ENCODE data around the gene CAPZA1. TPM values are rescaled to one million over a fixed set of nuclear protein-coding genes. Genes with fewer than 3 reads are reported as not detected.
A peak's percentile ranks its signal among the peaks of the same experiment; 100 is the strongest.

The CAPZA1 gene
- total RNA-seq = 143 TPM
- long read RNA-seq, transcript CAPZA1-201 (10 exons, 3,020 nt) = major isoform, 124 of 144 reads
- long read RNA-seq, partial matches to known transcripts = 11 of 144 reads
- long read RNA-seq, other reads (novel, unspliced or antisense) = 7 of 144 reads

DNA sequence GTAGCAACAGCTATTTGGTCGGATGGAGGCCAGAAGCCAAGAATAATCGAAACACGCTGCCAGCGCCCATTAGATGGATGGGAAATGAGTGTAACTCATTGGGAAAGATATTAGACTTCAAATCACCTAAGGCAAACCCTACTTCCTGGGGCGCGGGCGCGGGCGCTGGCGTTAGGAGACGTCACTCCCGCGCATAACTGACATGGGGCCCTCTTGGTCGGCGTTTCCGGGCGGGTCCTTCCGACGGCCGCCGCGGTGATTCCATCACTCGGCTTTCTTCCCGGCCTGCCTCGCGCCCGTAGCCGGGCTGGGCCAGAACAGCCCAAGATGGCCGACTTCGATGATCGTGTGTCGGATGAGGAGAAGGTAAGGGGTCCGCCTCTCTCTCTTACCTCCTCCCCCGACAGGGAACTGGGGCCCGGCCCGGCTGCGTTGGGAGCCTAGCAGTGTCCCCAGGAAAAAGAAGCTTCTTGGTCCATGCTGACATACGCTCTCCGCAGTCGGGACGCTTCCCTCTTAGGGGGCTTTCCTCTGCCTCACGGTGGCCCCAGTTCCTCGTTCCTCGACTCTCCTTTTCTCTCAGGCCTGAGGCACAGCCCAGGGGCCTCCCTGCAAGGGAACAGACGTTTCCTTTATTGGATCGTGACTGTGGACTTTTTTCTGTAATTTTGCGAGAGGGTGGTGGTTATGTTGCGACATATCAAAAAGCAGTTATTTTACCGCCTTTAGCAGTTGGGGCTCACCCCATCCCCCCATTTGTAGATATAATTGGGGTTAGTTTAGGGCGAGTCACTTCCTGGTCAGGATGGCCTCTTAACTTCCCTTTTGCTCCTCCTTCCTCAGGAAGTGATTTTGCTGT lies at the start of gene CAPZA1:
Gene CAPZA1 (plus strand): TSS at position 315 of the 859 bp plus-strand sequence. CDS start 13 bp downstream, at position 328.
- Histone ChIP-seq H3K9me3 (no peaks in the 10 kb centered on the region), H3K4me3 (peak within 1 kb of the TSS; percentile 91), H3K36me3 (peaks cover 24% of the 10 kb centered on the region), H3K27me3 (ENCODE audit: low read depth) (no peaks in the 10 kb centered on the region), H3K27ac (peak within 1 kb of the TSS; percentile 99), H3K4me1 (peaks cover 45% of the 10 kb centered on the region)
- peak; percentile 98 to 99 for ATAC-seq
- peak; percentile 95 for DNase-seq
- TF ChIP-seq, protein P1, sequence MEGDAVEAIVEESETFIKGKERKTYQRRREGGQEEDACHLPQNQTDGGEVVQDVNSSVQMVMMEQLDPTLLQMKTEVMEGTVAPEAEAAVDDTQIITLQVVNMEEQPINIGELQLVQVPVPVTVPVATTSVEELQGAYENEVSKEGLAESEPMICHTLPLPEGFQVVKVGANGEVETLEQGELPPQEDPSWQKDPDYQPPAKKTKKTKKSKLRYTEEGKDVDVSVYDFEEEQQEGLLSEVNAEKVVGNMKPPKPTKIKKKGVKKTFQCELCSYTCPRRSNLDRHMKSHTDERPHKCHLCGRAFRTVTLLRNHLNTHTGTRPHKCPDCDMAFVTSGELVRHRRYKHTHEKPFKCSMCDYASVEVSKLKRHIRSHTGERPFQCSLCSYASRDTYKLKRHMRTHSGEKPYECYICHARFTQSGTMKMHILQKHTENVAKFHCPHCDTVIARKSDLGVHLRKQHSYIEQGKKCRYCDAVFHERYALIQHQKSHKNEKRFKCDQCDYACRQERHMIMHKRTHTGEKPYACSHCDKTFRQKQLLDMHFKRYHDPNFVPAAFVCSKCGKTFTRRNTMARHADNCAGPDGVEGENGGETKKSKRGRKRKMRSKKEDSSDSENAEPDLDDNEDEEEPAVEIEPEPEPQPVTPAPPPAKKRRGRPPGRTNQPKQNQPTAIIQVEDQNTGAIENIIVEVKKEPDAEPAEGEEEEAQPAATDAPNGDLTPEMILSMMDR (IDR thresholded peaks at IDR 0.05) = no peak
- intact Hi-C loops (cut with DNase I) = no loop called here

DNA sequence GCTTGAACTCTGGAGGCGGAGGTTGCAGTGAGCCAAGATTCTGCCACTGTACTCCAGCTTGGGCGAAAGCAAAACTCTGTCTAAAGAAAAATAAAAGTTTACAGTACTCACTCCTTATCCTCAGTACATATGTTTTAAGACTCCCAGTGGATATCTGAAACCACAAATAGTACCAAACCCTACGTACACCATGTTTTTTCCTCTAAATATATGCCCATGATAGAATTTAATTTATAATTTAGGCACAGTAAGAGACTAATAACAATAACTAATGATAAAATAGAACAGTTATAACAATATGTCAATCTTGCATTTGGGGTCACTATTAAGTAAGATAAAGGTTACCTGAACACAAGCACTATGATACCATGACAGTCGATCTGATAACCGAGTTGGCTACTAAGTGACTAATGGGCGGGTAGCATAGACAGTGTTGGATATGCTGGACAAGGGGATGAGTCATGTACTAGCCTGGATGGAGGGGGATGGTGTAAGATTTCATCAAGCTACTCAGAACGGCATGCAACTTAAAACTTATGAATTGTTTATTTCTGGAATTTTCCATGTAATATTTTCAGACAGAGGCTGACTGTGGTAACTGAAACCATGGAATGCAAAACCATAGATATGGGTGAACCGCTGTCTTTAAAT lies 44.4 kb upstream of the CAPZA1 start:
- no peak overlapping the region for H3K27ac ChIP-seq
- DNase-seq (no peak), ATAC-seq (no peak)
- no peak overlapping the region for H3K4me3 ChIP-seq
- H3K4me1 ChIP-seq = no peaks in the 10 kb centered on the region
- H3K27me3 ChIP-seq (ENCODE audit: low read depth) = no peaks in the 10 kb centered on the region
- TF ChIP-seq, protein P1 (IDR thresholded peaks at IDR 0.05) = no peak
- peaks cover 80% of the 10 kb centered on the region for H3K36me3 ChIP-seq
- intact Hi-C loops (cut with DNase I) = no loop called here
- H3K9me3 ChIP-seq = no peaks in the 10 kb centered on the region

DNA sequence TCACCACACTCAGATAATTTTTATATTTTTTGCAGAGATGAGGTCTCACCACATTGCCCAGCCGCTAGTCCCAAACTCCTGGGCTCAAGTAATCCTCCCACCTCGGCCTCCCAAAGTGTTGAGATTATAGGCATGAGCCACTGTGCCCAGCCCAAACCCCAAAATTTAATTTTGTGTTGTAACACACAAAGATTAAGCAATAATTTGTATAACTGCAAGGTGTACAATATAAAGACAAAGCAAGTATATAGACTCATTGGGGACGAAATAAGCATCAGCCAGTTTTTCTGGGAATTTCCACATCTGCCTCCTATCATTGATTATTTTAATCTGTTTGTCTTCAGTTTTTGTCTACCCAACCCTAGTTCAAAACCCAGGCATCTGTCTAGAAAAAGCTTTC lies 43.4 kb upstream of the CAPZA1 start:
- DNase-seq (no peak), ATAC-seq (no peak)
- Histone ChIP-seq H3K36me3 (peaks cover 80% of the 10 kb centered on the region), H3K9me3 (no peaks in the 10 kb centered on the region), H3K4me3 (no peak overlapping the region), H3K4me1 (no peaks in the 10 kb centered on the region), H3K27me3 (ENCODE audit: low read depth) (no peaks in the 10 kb centered on the region), H3K27ac (no peak overlapping the region)
- TF ChIP-seq, protein P1 (IDR thresholded peaks at IDR 0.05) = no peak
- intact Hi-C loops (cut with DNase I) = no loop called here

DNA sequence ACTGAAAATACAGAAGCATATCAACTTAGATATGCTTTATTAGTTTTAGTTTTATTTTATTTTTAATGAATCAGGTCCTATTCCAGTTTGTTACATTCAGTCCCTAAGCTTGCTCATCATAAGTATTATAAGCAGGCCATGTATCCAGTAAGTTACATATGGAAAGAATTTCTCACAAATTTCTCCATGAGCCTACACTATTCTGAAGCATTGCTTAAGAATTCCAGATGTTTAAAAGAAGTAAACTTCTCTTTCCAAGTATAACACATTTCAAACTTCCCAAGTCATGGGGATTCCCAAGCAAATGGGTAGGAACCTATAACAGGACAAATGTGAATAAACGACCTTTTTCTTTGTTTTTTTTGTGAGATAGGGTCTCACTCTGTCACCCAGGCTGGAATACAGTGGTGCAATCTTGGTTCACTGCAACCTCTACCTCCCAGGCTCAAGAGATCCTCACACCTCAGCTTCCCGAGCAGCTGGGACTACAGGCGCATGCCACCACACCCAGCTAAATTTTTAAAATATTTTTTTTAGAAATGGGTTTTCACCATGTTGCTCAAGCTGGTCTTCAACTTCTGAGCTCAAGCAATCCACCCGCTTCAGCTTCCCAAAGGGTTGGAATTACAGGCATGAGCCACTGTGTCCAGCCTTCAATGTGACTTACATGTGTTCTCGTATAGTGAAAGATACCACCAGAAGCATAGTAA lies 39.7 kb upstream of the CAPZA1 start:
- Histone ChIP-seq H3K9me3 (no peaks in the 10 kb centered on the region), H3K27ac (no peak overlapping the region), H3K4me3 (no peak overlapping the region), H3K36me3 (peaks cover 70% of the 10 kb centered on the region), H3K4me1 (no peaks in the 10 kb centered on the region), H3K27me3 (ENCODE audit: low read depth) (no peaks in the 10 kb centered on the region)
- DNase-seq = no peak
- intact Hi-C loops (cut with DNase I) = no loop called here
- ATAC-seq = no peak
- TF ChIP-seq, protein P1 (IDR thresholded peaks at IDR 0.05) = no peak

DNA sequence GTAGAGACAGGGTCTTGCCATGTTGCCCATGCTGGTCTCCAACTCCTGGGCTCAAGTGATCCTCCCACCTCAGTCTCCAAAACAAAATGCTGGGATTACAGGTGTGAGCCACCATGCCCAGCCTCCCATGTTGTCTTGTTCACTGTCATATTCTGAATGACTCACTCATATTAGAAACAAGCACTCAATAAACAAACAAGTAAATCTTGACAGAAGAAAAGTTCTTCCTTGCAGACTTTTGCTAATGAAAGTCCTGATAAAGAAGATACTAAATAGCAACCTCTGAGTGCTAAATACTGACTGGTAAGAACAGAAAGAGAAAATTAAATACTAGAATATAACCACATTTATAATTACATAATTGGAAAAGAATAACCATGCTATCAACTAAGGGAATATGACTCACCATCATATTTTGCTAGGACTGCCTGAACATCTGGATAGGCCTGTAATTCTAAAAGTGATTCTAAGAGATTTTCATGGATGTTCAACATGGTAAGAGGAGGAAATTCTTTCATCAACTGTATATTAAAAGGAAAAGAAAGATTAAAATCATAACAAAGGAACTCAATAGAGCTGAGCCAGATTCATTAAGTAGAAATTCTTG lies 37.9 kb upstream of the CAPZA1 start:
- ATAC-seq (no peak), DNase-seq (no peak)
- H3K36me3 ChIP-seq = peaks cover 55% of the 10 kb centered on the region
- no peaks in the 10 kb centered on the region for H3K9me3 ChIP-seq
- intact Hi-C loops (cut with DNase I) = no loop called here
- H3K4me1 ChIP-seq = no peaks in the 10 kb centered on the region
- no peak overlapping the region for H3K27ac ChIP-seq
- H3K27me3 ChIP-seq (ENCODE audit: low read depth) = no peaks in the 10 kb centered on the region
- H3K4me3 ChIP-seq = no peak overlapping the region
- TF ChIP-seq, protein P1 (IDR thresholded peaks at IDR 0.05) = no peak
